ENCODE results near the gene POP5. TPM values are rescaled to one million over a fixed set of nuclear protein-coding genes. Genes with fewer than 3 reads are reported as not detected.

The POP5 gene
- total RNA-seq, 6 donors from 2014 or later: 15.9 to 42.2 (median 33.9) TPM

DNA sequence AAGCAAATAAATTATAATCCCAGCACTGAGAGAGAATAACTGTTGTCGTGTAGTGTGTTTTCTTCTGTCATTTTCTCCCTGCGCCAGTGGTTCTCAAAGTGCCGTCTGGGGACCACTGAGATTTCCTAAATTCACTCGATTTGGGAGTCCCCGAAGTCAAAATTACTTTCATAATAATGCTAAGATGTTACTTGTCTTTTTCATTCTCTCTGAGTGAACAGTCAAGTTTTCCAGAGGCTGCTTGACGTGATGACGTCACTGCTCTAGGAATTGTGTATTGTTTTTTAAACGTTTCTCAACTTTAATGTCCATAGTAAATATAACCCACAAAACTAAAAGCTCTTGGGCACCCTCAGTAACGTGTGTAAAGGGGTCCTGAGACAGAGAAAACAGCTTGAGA is 796 bp upstream of the POP5 start:
- peak overlapping the region in 3 of 4 donors; percentile 75 to 94 (median 94) for H3K4me3 ChIP-seq
- H3K27ac ChIP-seq: no peak overlapping the region
- 46 to 47% methylated on average over 9 of the region's 9 CpGs for WGBS, 2 donors
- H3K27me3 ChIP-seq: peaks cover 0 to 4% (median 0%) of the 10 kb centered on the region in 4 donors
- ATAC-seq (ENCODE audit: low FRiP score in 2 of 2): no peak
- no peaks in the 10 kb centered on the region for H3K9me3 ChIP-seq
- TF ChIP-seq POLR2A (IDR thresholded peaks at IDR 0.05) (no peak), POLR2AphosphoS5 (IDR thresholded peaks at IDR 0.05) (no peak), EP300 (IDR thresholded peaks at IDR 0.05) (no peak)
- TF ChIP-seq, protein P1, sequence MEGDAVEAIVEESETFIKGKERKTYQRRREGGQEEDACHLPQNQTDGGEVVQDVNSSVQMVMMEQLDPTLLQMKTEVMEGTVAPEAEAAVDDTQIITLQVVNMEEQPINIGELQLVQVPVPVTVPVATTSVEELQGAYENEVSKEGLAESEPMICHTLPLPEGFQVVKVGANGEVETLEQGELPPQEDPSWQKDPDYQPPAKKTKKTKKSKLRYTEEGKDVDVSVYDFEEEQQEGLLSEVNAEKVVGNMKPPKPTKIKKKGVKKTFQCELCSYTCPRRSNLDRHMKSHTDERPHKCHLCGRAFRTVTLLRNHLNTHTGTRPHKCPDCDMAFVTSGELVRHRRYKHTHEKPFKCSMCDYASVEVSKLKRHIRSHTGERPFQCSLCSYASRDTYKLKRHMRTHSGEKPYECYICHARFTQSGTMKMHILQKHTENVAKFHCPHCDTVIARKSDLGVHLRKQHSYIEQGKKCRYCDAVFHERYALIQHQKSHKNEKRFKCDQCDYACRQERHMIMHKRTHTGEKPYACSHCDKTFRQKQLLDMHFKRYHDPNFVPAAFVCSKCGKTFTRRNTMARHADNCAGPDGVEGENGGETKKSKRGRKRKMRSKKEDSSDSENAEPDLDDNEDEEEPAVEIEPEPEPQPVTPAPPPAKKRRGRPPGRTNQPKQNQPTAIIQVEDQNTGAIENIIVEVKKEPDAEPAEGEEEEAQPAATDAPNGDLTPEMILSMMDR (IDR thresholded peaks at IDR 0.05): no peak
- H3K36me3 ChIP-seq: peaks cover 6 to 28% (median 26%) of the 10 kb centered on the region in 4 donors
- DNase-seq: no peak
- H3K4me1 ChIP-seq: peaks cover 18 to 39% (median 27%) of the 10 kb centered on the region in 4 donors

DNA sequence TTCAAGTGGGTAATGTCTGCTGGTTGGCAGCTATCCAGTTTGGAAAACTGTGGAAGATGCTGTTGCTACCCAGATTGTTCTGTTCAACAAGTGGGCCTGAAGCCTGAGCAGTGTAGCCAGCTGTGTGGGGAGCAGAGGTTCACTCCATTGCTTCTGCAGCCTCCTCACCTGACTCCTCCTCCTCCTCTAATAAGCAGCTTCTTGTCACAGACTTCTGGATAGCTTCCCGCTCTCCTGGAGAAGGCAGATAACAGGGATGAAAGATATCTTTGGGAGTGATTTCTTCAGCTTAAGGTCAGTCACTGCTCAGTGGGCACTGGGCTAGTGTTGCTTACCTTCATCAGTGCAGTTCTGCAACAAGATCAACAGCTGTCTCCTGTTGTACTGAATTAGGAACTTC is 2.0 kb downstream of the POP5 start:
- H3K9me3 ChIP-seq: no peaks in the 10 kb centered on the region
- ATAC-seq (ENCODE audit: low FRiP score in 2 of 2) (no peak), DNase-seq (no peak)
- H3K4me1 ChIP-seq: peaks cover 14 to 30% (median 20%) of the 10 kb centered on the region in 4 donors
- H3K4me3 ChIP-seq: no peak overlapping the region
- peaks cover 25 to 56% (median 54%) of the 10 kb centered on the region in 4 donors for H3K36me3 ChIP-seq
- WGBS, 2 donors: 86% methylated on average over 1 of the region's 1 CpG; no CpG with 5 or more reads in 1 of the 2 donors
- H3K27ac ChIP-seq: no peak overlapping the region
- TF ChIP-seq POLR2A (IDR thresholded peaks at IDR 0.05) (no peak), EP300 (IDR thresholded peaks at IDR 0.05) (no peak), POLR2AphosphoS5 (IDR thresholded peaks at IDR 0.05) (no peak)
- TF ChIP-seq, protein P1 (IDR thresholded peaks at IDR 0.05): no peak
- no peaks in the 10 kb centered on the region for H3K27me3 ChIP-seq

DNA sequence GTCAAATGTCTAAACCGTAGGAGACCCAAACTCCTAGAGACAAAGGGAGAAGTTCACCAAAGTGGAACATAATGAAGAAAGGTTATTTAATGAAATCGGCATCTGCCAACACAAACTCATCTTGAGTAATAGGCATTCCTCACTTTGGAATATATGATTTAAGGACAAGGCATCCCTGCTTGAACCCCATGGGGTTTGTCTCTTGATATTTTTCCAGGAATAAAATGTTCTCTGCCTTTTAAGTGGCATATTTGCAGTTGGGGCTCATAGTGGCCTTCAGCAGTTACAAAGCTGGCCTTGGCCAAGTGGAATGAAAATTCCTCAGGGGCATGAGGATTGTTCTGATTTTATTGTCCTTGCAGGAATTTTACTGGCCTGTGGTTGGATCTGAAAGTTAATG is 7.1 kb downstream of the POP5 start:
- H3K4me3 ChIP-seq: no peak overlapping the region
- no peaks in the 10 kb centered on the region for H3K27me3 ChIP-seq
- no peaks in the 10 kb centered on the region for H3K9me3 ChIP-seq
- ATAC-seq (ENCODE audit: low FRiP score in 2 of 2) (no peak), DNase-seq (no peak)
- H3K27ac ChIP-seq: no peak overlapping the region
- 90 to 93% methylated on average over 2 of the region's 2 CpGs for WGBS, 2 donors
- H3K4me1 ChIP-seq: peaks cover 0 to 3% (median 0%) of the 10 kb centered on the region in 4 donors
- H3K36me3 ChIP-seq: peaks cover 52 to 100% (median 97%) of the 10 kb centered on the region in 4 donors
- TF ChIP-seq POLR2A (IDR thresholded peaks at IDR 0.05) (no peak), EP300 (IDR thresholded peaks at IDR 0.05) (no peak), POLR2AphosphoS5 (IDR thresholded peaks at IDR 0.05) (no peak)
- TF ChIP-seq, protein P1 (IDR thresholded peaks at IDR 0.05): no peak

DNA sequence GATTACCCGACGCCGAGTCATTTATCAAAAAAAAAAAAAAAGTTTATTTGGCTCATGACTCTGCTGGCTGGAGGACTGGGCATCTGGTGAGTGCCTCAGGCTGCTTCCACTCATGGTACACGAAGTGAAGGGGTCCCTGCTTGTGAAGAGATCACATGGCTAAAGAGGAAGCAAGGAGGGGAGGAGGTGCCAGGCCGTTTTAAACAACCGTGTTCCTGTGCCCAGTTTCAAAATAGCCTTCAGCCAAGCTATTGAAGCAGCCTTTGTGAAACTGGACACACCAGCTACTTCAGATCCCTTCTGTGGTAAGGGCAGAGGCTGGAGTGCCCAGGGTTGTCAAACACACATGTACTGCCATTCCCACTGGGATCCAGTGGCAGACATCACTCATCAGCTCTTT is 7.6 kb downstream of the POP5 start:
- TF ChIP-seq EP300 (IDR thresholded peaks at IDR 0.05) (no peak), POLR2A (IDR thresholded peaks at IDR 0.05) (no peak)
- peaks cover 57 to 100% (median 97%) of the 10 kb centered on the region in 4 donors for H3K36me3 ChIP-seq
- no peak for ATAC-seq (ENCODE audit: low FRiP score in 2 of 2)
- H3K4me3 ChIP-seq: no peak overlapping the region
- H3K4me1 ChIP-seq: peaks cover 0 to 3% (median 0%) of the 10 kb centered on the region in 4 donors
- WGBS, 2 donors: 59 to 61% methylated on average over 6 of the region's 6 CpGs
- no peak overlapping the region for H3K27ac ChIP-seq
- no peaks in the 10 kb centered on the region for H3K27me3 ChIP-seq
- no peak for DNase-seq
- no peaks in the 10 kb centered on the region for H3K9me3 ChIP-seq

DNA sequence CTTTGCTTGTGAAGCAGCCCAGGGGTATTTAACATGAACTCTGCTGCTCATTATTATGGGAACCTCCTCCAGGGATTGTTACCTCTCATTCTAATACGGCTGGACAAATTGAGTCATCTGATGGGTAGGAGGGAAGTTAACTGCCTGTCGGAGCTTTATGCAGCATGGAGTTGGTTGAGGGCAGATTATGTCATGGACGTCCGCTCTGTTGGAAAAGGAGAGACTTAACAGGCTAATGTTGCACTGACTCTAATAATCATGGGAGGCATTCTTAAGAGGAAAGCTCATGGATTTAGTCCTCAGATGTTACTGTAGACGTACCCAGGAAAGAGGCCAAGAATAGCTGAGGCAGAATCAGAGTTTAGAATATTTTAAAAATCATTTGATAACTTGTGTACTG is 9.9 kb downstream of the POP5 start:
- Histone ChIP-seq H3K9me3 (no peaks in the 10 kb centered on the region), H3K4me3 (no peak overlapping the region), H3K36me3 (peaks cover 64 to 100% (median 96%) of the 10 kb centered on the region in 4 donors), H3K27me3 (no peaks in the 10 kb centered on the region), H3K27ac (no peak overlapping the region), H3K4me1 (peaks cover 0 to 3% (median 0%) of the 10 kb centered on the region in 4 donors)
- ATAC-seq (ENCODE audit: low FRiP score in 2 of 2): no peak
- TF ChIP-seq POLR2A (IDR thresholded peaks at IDR 0.05) (no peak), EP300 (IDR thresholded peaks at IDR 0.05) (no peak), POLR2AphosphoS5 (IDR thresholded peaks at IDR 0.05) (no peak)
- TF ChIP-seq, protein P1 (IDR thresholded peaks at IDR 0.05): no peak
- 76 to 85% methylated on average over 5 of the region's 5 CpGs for WGBS, 2 donors
- DNase-seq: no peak
